NT2/D1 (cell line): Measurements from ENCODE around the gene LSG1.

Experiments used
- YY1 ChIP-seq: IDR thresholded peaks from 2 replicates; pipeline ENCODE4 v1.6.1; 2011; ENCODE audit not compliant: insufficient read length, insufficient read depth
- ZNF274 ChIP-seq: IDR thresholded peaks from 2 replicates; pipeline ENCODE4 v1.6.1; 2011; ENCODE audit warnings: mild to moderate bottlenecking, low read depth, low read length

DNA sequence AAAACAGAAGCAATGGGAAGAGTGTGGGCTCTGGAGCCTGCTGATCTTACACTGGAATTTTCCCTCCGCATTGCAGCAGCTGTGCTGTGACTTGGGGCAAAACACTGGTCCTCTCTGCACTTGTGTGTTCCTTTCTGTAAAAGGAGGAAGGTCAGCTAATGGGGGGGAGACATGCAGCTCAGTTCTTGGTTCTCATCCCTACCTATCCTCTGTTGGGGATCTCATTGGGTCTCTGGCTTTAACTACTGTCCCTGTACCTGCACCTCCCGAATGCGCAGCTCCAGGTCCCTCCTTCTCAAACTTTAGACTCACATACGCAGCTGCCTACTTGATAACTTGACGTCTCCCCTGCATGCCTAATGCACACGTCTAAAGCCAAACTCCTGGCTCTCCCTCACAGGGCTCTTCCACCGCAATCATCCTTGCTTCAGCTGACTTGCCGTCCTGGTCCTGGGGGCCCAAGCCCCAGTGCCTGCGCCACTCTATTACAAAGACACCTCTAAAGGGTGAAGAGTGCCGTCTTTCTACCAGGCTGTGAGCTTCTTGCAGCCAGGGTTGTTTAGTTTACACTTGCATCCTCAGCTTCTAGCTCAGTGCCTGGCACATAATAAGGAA lies 32.9 kb downstream of the LSG1 start:
- no peak for TF ChIP-seq ZNF274
- no peak for TF ChIP-seq YY1
